ENCODE data around the gene KLHL11. TPM values are rescaled to one million over a fixed set of nuclear protein-coding genes. Genes with fewer than 3 reads are reported as not detected.
A peak's percentile ranks its signal among the peaks of the same experiment; 100 is the strongest.

The KLHL11 gene
- polyA plus RNA-seq, 3 donors, result 3.0 to 4.1 (median 3.4) TPM

- Mint-ChIP-seq H3K27me3 (ENCODE audit: low read depth in 3 of 3) (peaks cover 0 to 3% (median 0%) of the 10 kb centered on the region in 3 donors), H3K4me1 (no peaks in the 10 kb centered on the region), H3K36me3 (peaks cover 79 to 98% of the 10 kb centered on the region in 2 donors), H3K9me3 (no peaks in the 10 kb centered on the region), H3K4me3 (no peak overlapping the region), H3K27ac (no peak overlapping the region)
- Histone ChIP-seq H3K4me2 (replicated peaks; ENCODE audit: extremely low read depth, low read length, poor library complexity, severe bottlenecking) (no peak overlapping the region), H4K20me1 (ENCODE audit: insufficient read depth, low read length) (no peaks in the 10 kb centered on the region), H2AFZ (ENCODE audit: insufficient read depth, low read depth, low read length, poor library complexity, severe bottlenecking) (no peak overlapping the region), H3K27ac (ENCODE audit: low read depth in 1 of 2, low read length in 2 of 2) (no peak overlapping the region), H3K4me3 (replicated peaks in 1 of 3; ENCODE audit: low read depth in 2 of 3, low read length in 3 of 3) (no peak overlapping the region), H3K9ac (ENCODE audit: insufficient read depth, low read length, poor library complexity, severe bottlenecking) (no peak overlapping the region), H3K36me3 (replicated peaks in 1 of 2; ENCODE audit: control insufficient read depth in 1 of 2, insufficient read depth in 2 of 2, low read length in 2 of 2) (peaks cover 90 to 96% of the 10 kb centered on the region in 2 donors), H3K79me2 (ENCODE audit: insufficient read depth, low read length) (no peaks in the 10 kb centered on the region), H3K4me1 (ENCODE audit: control insufficient read depth in 1 of 2, insufficient read depth in 2 of 2, low read length in 2 of 2) (no peaks in the 10 kb centered on the region), H3K27me3 (ENCODE audit: control insufficient read depth in 2 of 2, insufficient read depth in 2 of 2, low read length in 2 of 2) (no peaks in the 10 kb centered on the region), H3K9me3 (replicated peaks in 1 of 2; ENCODE audit: control insufficient read depth in 1 of 2, insufficient read depth in 1 of 2, low read length in 2 of 2) (no peaks in the 10 kb centered on the region)
- intact Hi-C loops (cut with micrococcal nuclease), result no loop called here
- no peak for DNase-seq
- TF ChIP-seq CTCF (IDR thresholded peaks at IDR 0.05), result no peak
- WGBS (ENCODE audit: insufficient coverage), result 40% methylated on average over 2 of the region's 7 CpGs
Measured at GRCh38 chr17:41894791-41895331, 29.6 kb upstream of the KLHL11 start.

GRCh38 chr17:41893384-41893783, 28.2 kb upstream of the KLHL11 start:
- H3K27me3 ChIP-seq (ENCODE audit: control insufficient read depth in 2 of 2, insufficient read depth in 2 of 2, low read length in 2 of 2), result no peaks in the 10 kb centered on the region
- intact Hi-C loops (cut with micrococcal nuclease), result no loop called here
- Mint-ChIP-seq H3K9me3 (no peaks in the 10 kb centered on the region), H3K4me1 (no peaks in the 10 kb centered on the region), H3K36me3 (peaks cover 73 to 98% of the 10 kb centered on the region in 2 donors), H3K27ac (peak overlapping the region in 1 of 7 donors; percentile 26), H3K27me3 (ENCODE audit: low read depth in 3 of 3) (peaks cover 0 to 3% (median 0%) of the 10 kb centered on the region in 3 donors), H3K4me3 (no peak overlapping the region)
- no peak for TF ChIP-seq CTCF (IDR thresholded peaks at IDR 0.05)
- H3K36me3 ChIP-seq (replicated peaks in 1 of 2; ENCODE audit: control insufficient read depth in 1 of 2, insufficient read depth in 2 of 2, low read length in 2 of 2), result peaks cover 86 to 95% of the 10 kb centered on the region in 2 donors
- H3K27ac ChIP-seq (ENCODE audit: low read depth in 1 of 2, low read length in 2 of 2), result no peak overlapping the region
- no peak overlapping the region for H3K9ac ChIP-seq (ENCODE audit: insufficient read depth, low read length, poor library complexity, severe bottlenecking)
- H3K79me2 ChIP-seq (ENCODE audit: insufficient read depth, low read length), result no peaks in the 10 kb centered on the region
- no peaks in the 10 kb centered on the region for H3K9me3 ChIP-seq (replicated peaks in 1 of 2; ENCODE audit: control insufficient read depth in 1 of 2, insufficient read depth in 1 of 2, low read length in 2 of 2)
- no peak overlapping the region for H3K4me3 ChIP-seq (replicated peaks in 1 of 3; ENCODE audit: low read depth in 2 of 3, low read length in 3 of 3)
- no peaks in the 10 kb centered on the region for H3K4me1 ChIP-seq (ENCODE audit: control insufficient read depth in 1 of 2, insufficient read depth in 2 of 2, low read length in 2 of 2)
- H4K20me1 ChIP-seq (ENCODE audit: insufficient read depth, low read length), result no peaks in the 10 kb centered on the region
- H3K4me2 ChIP-seq (replicated peaks; ENCODE audit: extremely low read depth, low read length, poor library complexity, severe bottlenecking), result no peak overlapping the region
- DNase-seq, result no peak
- WGBS (ENCODE audit: insufficient coverage), result 100% methylated on average over 2 of the region's 3 CpGs
- no peak overlapping the region for H2AFZ ChIP-seq (ENCODE audit: insufficient read depth, low read depth, low read length, poor library complexity, severe bottlenecking)

Data from CD14-positive monocyte (primary cell).